WTC11 (cell line): ENCODE results near the gene ZBTB20. TPM values are rescaled to one million over a fixed set of nuclear protein-coding genes. Genes with fewer than 3 reads are reported as not detected.

Experiments
- ATAC-seq: fragments of 200-7000 bp; cut with Tn5 transposase; 2 replicates; pipeline ENCODE4 v1.10.0; 2021; ENCODE audit warnings: mild to moderate bottlenecking, moderate library complexity
- CTCF ChIA-PET: fragments of 300-600 bp; sonication (Branson Sonifier 250); formaldehyde crosslinking; loops from one replicate; lab custom pipeline; 2021; ENCODE audit warnings: antibody characterized with exemption; lab: Charles Lee
- POLR2A ChIA-PET: fragments of 350-600 bp; sonication (Branson Sonifier 250); formaldehyde crosslinking; loops from one replicate; lab custom pipeline; 2021; ENCODE audit warnings: antibody characterized with exemption; lab: Charles Lee
- DNase-seq: peaks from one replicate; pipeline ENCODE4 v3.0.0; 2021; ENCODE audit warnings: low spot score
- H3K27ac Mint-ChIP-seq: 2 replicates; pipeline ENCODE4 v1.8.0; 2021; ENCODE audit warnings: mixed read lengths
- H3K27me3 Mint-ChIP-seq: 2 replicates; pipeline ENCODE4 v1.8.0; 2021; ENCODE audit warnings: low read depth, mild to moderate bottlenecking, moderate library complexity, mixed read lengths
- H3K36me3 Mint-ChIP-seq: 2 replicates; pipeline ENCODE4 v1.8.0; 2021; ENCODE audit warnings: mixed read lengths
- H3K4me1 Mint-ChIP-seq: 2 replicates; pipeline ENCODE4 v1.8.0; 2022; ENCODE audit warnings: mixed read lengths
- H3K4me3 Mint-ChIP-seq: 2 replicates; pipeline ENCODE4 v1.8.0; 2021; ENCODE audit warnings: mild to moderate bottlenecking, moderate library complexity, mixed read lengths
- H3K9me3 Mint-ChIP-seq: 2 replicates; pipeline ENCODE4 v1.8.0; 2021; ENCODE audit warnings: mixed read lengths
- AR ChIP-seq: fragments of 250-450 bp; sonication (Bioruptor Pico); IDR thresholded peaks from 2 replicates; pipeline ENCODE4 v1.9.0; 2021; ENCODE audit warnings: mild to moderate bottlenecking
- ATF1 ChIP-seq: sonication (generic); formaldehyde crosslinking; IDR thresholded peaks from 2 replicates; pipeline ENCODE4 v1.8.1; 2023; ENCODE audit warnings: mild to moderate bottlenecking, moderate library complexity, missing genetic modification reagents
- ATF3 ChIP-seq: sonication (generic); formaldehyde crosslinking; conservative IDR thresholded peaks from 2 replicates; pipeline ENCODE4 v1.8.1; 2022; ENCODE audit warnings: mild to moderate bottlenecking, missing genetic modification reagents
- ELF4 ChIP-seq: sonication (generic); formaldehyde crosslinking; IDR thresholded peaks from 2 replicates; pipeline ENCODE4 v1.8.1; 2022; ENCODE audit warnings: low read depth, mild to moderate bottlenecking, moderate library complexity, missing genetic modification reagents
- ERG ChIP-seq: fragments of 250-450 bp; sonication (Bioruptor Pico); IDR thresholded peaks from 2 replicates; pipeline ENCODE4 v1.8.0; 2021; ENCODE audit warnings: mild to moderate bottlenecking
- FOXP4 ChIP-seq: sonication (generic); formaldehyde crosslinking; IDR thresholded peaks from 2 replicates; pipeline ENCODE4 v1.8.0; 2022; ENCODE audit warnings: mild to moderate bottlenecking, missing genetic modification reagents
- GRHL2 ChIP-seq: fragments of 250-450 bp; sonication (Bioruptor Pico); IDR thresholded peaks from 2 replicates; pipeline ENCODE4 v1.8.0; 2022; ENCODE audit warnings: mild to moderate bottlenecking, moderate library complexity; ENCODE audit not compliant: insufficient replicate concordance, severe bottlenecking
- IRF1 ChIP-seq: sonication (generic); formaldehyde crosslinking; IDR thresholded peaks from 2 replicates; pipeline ENCODE4 v1.8.0; 2023; ENCODE audit warnings: missing genetic modification reagents
- IRF2 ChIP-seq: sonication (generic); formaldehyde crosslinking; IDR thresholded peaks from 2 replicates; pipeline ENCODE4 v1.8.0; 2022; ENCODE audit warnings: low read depth, missing genetic modification reagents, borderline replicate concordance
- MAX ChIP-seq: sonication (generic); formaldehyde crosslinking; IDR thresholded peaks from 2 replicates; pipeline ENCODE4 v1.8.0; 2022; ENCODE audit warnings: mild to moderate bottlenecking, missing genetic modification reagents
- PRDM15 ChIP-seq: sonication (generic); formaldehyde crosslinking; IDR thresholded peaks from 2 replicates; pipeline ENCODE4 v1.8.0; 2022; ENCODE audit warnings: missing genetic modification reagents
- STAT6 ChIP-seq: sonication (generic); formaldehyde crosslinking; conservative IDR thresholded peaks from 2 replicates; pipeline ENCODE4 v1.8.1; 2023; ENCODE audit warnings: mild to moderate bottlenecking, low read depth, missing genetic modification reagents, moderate library complexity
- USF1 ChIP-seq: sonication (generic); formaldehyde crosslinking; IDR thresholded peaks from 2 replicates; pipeline ENCODE4 v1.8.0; 2022; ENCODE audit warnings: mild to moderate bottlenecking, missing genetic modification reagents
- ZNF138 ChIP-seq: sonication (generic); formaldehyde crosslinking; conservative IDR thresholded peaks from 2 replicates; pipeline ENCODE4 v1.8.1; 2022; ENCODE audit warnings: mild to moderate bottlenecking, moderate library complexity, missing genetic modification reagents
- ZNF512 ChIP-seq: sonication (generic); formaldehyde crosslinking; IDR thresholded peaks from 2 replicates; pipeline ENCODE4 v1.8.1; 2022; ENCODE audit warnings: missing genetic modification reagents, borderline replicate concordance
- ZNF671 ChIP-seq: fragments of 250-450 bp; sonication (Bioruptor Pico); IDR thresholded peaks from 2 replicates; pipeline ENCODE4 v1.8.0; 2021; ENCODE audit warnings: mild to moderate bottlenecking
- ZSCAN18 ChIP-seq: fragments of 250-450 bp; sonication (Bioruptor Pico); IDR thresholded peaks from 2 replicates; pipeline ENCODE4 v2.1.2; 2022; ENCODE audit warnings: mild to moderate bottlenecking, moderate library complexity
- total RNA-seq: library from RNA; stranded (reverse); gene quantifications from 3 replicates; pipeline ENCODE4 v1.2.3, GENCODE V29; 2021

Gene ZBTB20
- total RNA-seq, 1 experiment from 2014 or later: 1.5 TPM

- POLR2A ChIA-PET: no interaction called here
These were observed 832.8 kb downstream of the ZBTB20 start for GRCh38 chr3:114314282-114314681.

More at GRCh38 chr3:114314282-114314681, 832.8 kb downstream of the ZBTB20 start:
- no peak for TF ChIP-seq ELF4 (CRISPR knock-in tag)
- no peak for TF ChIP-seq ZNF138 (CRISPR knock-in tag)
- TF ChIP-seq ATF1: no peak
- no peak for TF ChIP-seq IRF1 (CRISPR knock-in tag)
- no peak for TF ChIP-seq IRF2 (CRISPR knock-in tag)
- no peak for TF ChIP-seq USF1 (CRISPR knock-in tag)
- no peak for TF ChIP-seq GRHL2
- no peak for TF ChIP-seq PRDM15 (CRISPR knock-in tag)
- no peak for TF ChIP-seq STAT6 (CRISPR knock-in tag)
- TF ChIP-seq ZNF512 (CRISPR knock-in tag): no peak
- TF ChIP-seq ZSCAN18 (CRISPR knock-in tag): no peak
- TF ChIP-seq ATF3 (CRISPR knock-in tag): no peak
- no peak for TF ChIP-seq ZNF671 (CRISPR knock-in tag)
- no peak for TF ChIP-seq FOXP4 (CRISPR knock-in tag)
- TF ChIP-seq MAX (CRISPR knock-in tag): no peak
- TF ChIP-seq ERG (CRISPR knock-in tag): no peak
- no peak for TF ChIP-seq AR (CRISPR knock-in tag)
- Mint-ChIP-seq H3K4me3 (no peak overlapping the region), H3K9me3 (no peaks in the 10 kb centered on the region), H3K27ac (no peak overlapping the region), H3K4me1 (peaks cover 18% of the 10 kb centered on the region), H3K27me3 (no peaks in the 10 kb centered on the region; the same call in 1 of the 2 replicates), H3K36me3 (no peaks in the 10 kb centered on the region)
- ATAC-seq (no peak), DNase-seq (no peak)
- CTCF ChIA-PET: no interaction called here
